Measurements from ENCODE around the gene MAPK4.

The MAPK4 gene

GRCh38 chr18:50720325-50720674 lies 160.4 kb downstream of the MAPK4 start:
- TF ChIP-seq GATA2 (IDR thresholded peaks at IDR 0.05; ENCODE audit: low read depth, low read length), result no peak
- TF ChIP-seq GATA3 (IDR thresholded peaks at IDR 0.05; ENCODE audit: low read depth, low read length), result no peak

- no peak for TF ChIP-seq GATA2 (IDR thresholded peaks at IDR 0.05; ENCODE audit: low read depth, low read length)
- no peak for TF ChIP-seq GATA3 (IDR thresholded peaks at IDR 0.05; ENCODE audit: low read depth, low read length)
These were observed 161.1 kb downstream of the MAPK4 start for GRCh38 chr18:50721006-50721405.

- no peak for TF ChIP-seq GATA2 (IDR thresholded peaks at IDR 0.05; ENCODE audit: low read depth, low read length)
- no peak for TF ChIP-seq GATA3 (IDR thresholded peaks at IDR 0.05; ENCODE audit: low read depth, low read length)
These were observed 161.7 kb downstream of the MAPK4 start for GRCh38 chr18:50721451-50722120.

GRCh38 chr18:50722311-50722710 lies 162.4 kb downstream of the MAPK4 start:
- no peak for TF ChIP-seq GATA2 (IDR thresholded peaks at IDR 0.05; ENCODE audit: low read depth, low read length)
- TF ChIP-seq GATA3 (IDR thresholded peaks at IDR 0.05; ENCODE audit: low read depth, low read length), result no peak

GRCh38 chr18:50724751-50725151 lies 164.9 kb downstream of the MAPK4 start:
- no peak for TF ChIP-seq GATA2 (IDR thresholded peaks at IDR 0.05; ENCODE audit: low read depth, low read length)
- no peak for TF ChIP-seq GATA3 (IDR thresholded peaks at IDR 0.05; ENCODE audit: low read depth, low read length)

GRCh38 chr18:50726960-50727589 lies 167.2 kb downstream of the MAPK4 start:
- TF ChIP-seq GATA2 (IDR thresholded peaks at IDR 0.05; ENCODE audit: low read depth, low read length) (no peak), GATA3 (IDR thresholded peaks at IDR 0.05; ENCODE audit: low read depth, low read length) (no peak)

- TF ChIP-seq GATA2 (IDR thresholded peaks at IDR 0.05; ENCODE audit: low read depth, low read length) (no peak), GATA3 (IDR thresholded peaks at IDR 0.05; ENCODE audit: low read depth, low read length) (no peak)
These were observed 168.0 kb downstream of the MAPK4 start for GRCh38 chr18:50727721-50728471.

- no peak for TF ChIP-seq GATA3 (IDR thresholded peaks at IDR 0.05; ENCODE audit: low read depth, low read length)
These were observed 169.5 kb downstream of the MAPK4 start for GRCh38 chr18:50729376-50729775.

GRCh38 chr18:50729986-50730385 lies 170.1 kb downstream of the MAPK4 start:
- TF ChIP-seq GATA2 (IDR thresholded peaks at IDR 0.05; ENCODE audit: low read depth, low read length) (no peak), GATA3 (IDR thresholded peaks at IDR 0.05; ENCODE audit: low read depth, low read length) (no peak)

- TF ChIP-seq GATA2 (IDR thresholded peaks at IDR 0.05; ENCODE audit: low read depth, low read length), result no peak
- TF ChIP-seq GATA3 (IDR thresholded peaks at IDR 0.05; ENCODE audit: low read depth, low read length), result no peak
These were observed 174.5 kb downstream of the MAPK4 start for GRCh38 chr18:50734342-50734741.

- no peak for TF ChIP-seq GATA2 (IDR thresholded peaks at IDR 0.05; ENCODE audit: low read depth, low read length)
- no peak for TF ChIP-seq GATA3 (IDR thresholded peaks at IDR 0.05; ENCODE audit: low read depth, low read length)
These were observed 175.0 kb downstream of the MAPK4 start for GRCh38 chr18:50734886-50735285.

- TF ChIP-seq GATA3 (IDR thresholded peaks at IDR 0.05; ENCODE audit: low read depth, low read length), result no peak
- TF ChIP-seq GATA2 (IDR thresholded peaks at IDR 0.05; ENCODE audit: low read depth, low read length), result no peak
These were observed 177.2 kb downstream of the MAPK4 start for GRCh38 chr18:50737127-50737526.

- TF ChIP-seq GATA3 (IDR thresholded peaks at IDR 0.05; ENCODE audit: low read depth, low read length) (no peak), GATA2 (IDR thresholded peaks at IDR 0.05; ENCODE audit: low read depth, low read length) (no peak)
These were observed 178.3 kb downstream of the MAPK4 start for GRCh38 chr18:50738098-50738757.

- TF ChIP-seq GATA2 (IDR thresholded peaks at IDR 0.05; ENCODE audit: low read depth, low read length), result no peak
- no peak for TF ChIP-seq GATA3 (IDR thresholded peaks at IDR 0.05; ENCODE audit: low read depth, low read length)
These were observed 183.1 kb downstream of the MAPK4 start for GRCh38 chr18:50742952-50743351.

Data from SH-SY5Y (cell line).